PFSK-1 (cell line): ENCODE results near the gene ADAR.

Source experiments
- FOXP2 ChIP-seq: optimal IDR thresholded peaks from 2 replicates; pipeline ENCODE3; 2011; ENCODE audit warnings: borderline replicate concordance, control low read depth, inconsistent platforms; ENCODE audit not compliant: insufficient read depth; ENCODE audit errors: extremely low read length, extremely low read depth
- POLR2AphosphoS5 ChIP-seq: IDR thresholded peaks from 2 replicates; pipeline ENCODE4 v1.6.1; 2012; ENCODE audit warnings: low read depth, mild to moderate bottlenecking, control low read depth, low read length, moderate library complexity
- REST ChIP-seq, 2 experiments: IDR thresholded peaks; 2 replicates each; pipeline versions ENCODE4 v1.6.1 to v1.8.0; 2011 to 2012; ENCODE audit warnings: low read depth in 2 of 2, low read length in 2 of 2, control low read depth in 1 of 2, inconsistent platforms in 1 of 2, mild to moderate bottlenecking in 1 of 2, moderate library complexity in 1 of 2; ENCODE audit not compliant: insufficient read depth in 1 of 2
- SIN3A ChIP-seq: IDR thresholded peaks from 2 replicates; pipeline ENCODE4 v1.6.1; 2012; ENCODE audit warnings: mild to moderate bottlenecking, low read length, moderate library complexity, borderline replicate concordance; ENCODE audit not compliant: insufficient read depth
- TAF1 ChIP-seq: IDR thresholded peaks from 2 replicates; pipeline ENCODE4 v1.6.1; 2012; ENCODE audit warnings: low read length, control low read depth, borderline replicate concordance; ENCODE audit not compliant: insufficient read depth

- TF ChIP-seq POLR2AphosphoS5 (no peak), TAF1 (no peak), REST (IDR thresholded peaks at IDR 0.05; ENCODE audit: insufficient read depth in 1 of 2, low read depth in 2 of 2, low read length in 2 of 2) (no peak), SIN3A (no peak), FOXP2 (no peak)
These were observed 6.9 kb upstream of the ADAR start for GRCh38 chr1:154614901-154615300.
